HepG2 (cell line): Measurements from ENCODE around the gene VPS25. TPM values are rescaled to one million over a fixed set of nuclear protein-coding genes. Genes with fewer than 3 reads are reported as not detected.
A peak's percentile ranks its signal among the peaks of the same experiment; 100 is the strongest.

ENCODE experiments used
- ASH2L ChIP-seq: fragments of 300-600, 200-600 bp; sonication (generic); IDR thresholded peaks from 2 replicates; pipeline ENCODE4 v1.7.0; 2017; ENCODE audit warnings: low read depth, mild to moderate bottlenecking, moderate library complexity, mixed read lengths, low read length; ENCODE audit not compliant: insufficient read length
- FOSL2 ChIP-seq: sonication (generic); formaldehyde crosslinking; IDR thresholded peaks from 2 replicates; pipeline ENCODE4 v1.4.0; 2020; ENCODE audit warnings: missing genetic modification reagents
- FOXJ3 ChIP-seq: sonication (generic); formaldehyde crosslinking; IDR thresholded peaks from 2 replicates; pipeline ENCODE4 v1.4.0; 2020; ENCODE audit warnings: missing genetic modification reagents, mild to moderate bottlenecking, borderline replicate concordance
- GPN1 ChIP-seq: sonication (generic); formaldehyde crosslinking; IDR thresholded peaks from 2 replicates; pipeline ENCODE4 v1.5.1; 2020; ENCODE audit warnings: missing genetic modification reagents, borderline replicate concordance
- IKZF5 ChIP-seq: IDR thresholded peaks from 2 replicates; pipeline ENCODE4 v1.6.1; 2018; ENCODE audit warnings: missing genetic modification reagents, mild to moderate bottlenecking, missing compliant biosample characterization
- KAT2B ChIP-seq: fragments of 150-350 bp; IDR thresholded peaks from 2 replicates; pipeline ENCODE4 v1.6.1; 2014; ENCODE audit warnings: low read depth, low read length, borderline replicate concordance
- KAT7 ChIP-seq: IDR thresholded peaks from 2 replicates; pipeline ENCODE4 v1.6.1; 2018; ENCODE audit warnings: borderline replicate concordance, missing compliant biosample characterization
- KLF9 ChIP-seq: IDR thresholded peaks from 2 replicates; pipeline ENCODE4 v1.6.1; 2016; ENCODE audit warnings: low read depth
- MBD4 ChIP-seq: IDR thresholded peaks from 2 replicates; pipeline ENCODE4 v1.6.1; 2012; ENCODE audit warnings: low read length, inconsistent platforms, borderline replicate concordance
- NFRKB ChIP-seq: fragments of 450-650 bp; IDR thresholded peaks from 2 replicates; pipeline ENCODE4 v1.6.1; 2017
- NRL ChIP-seq: sonication (generic); formaldehyde crosslinking; IDR thresholded peaks from 2 replicates; pipeline ENCODE4 v1.5.0; 2020; ENCODE audit warnings: missing genetic modification reagents, mild to moderate bottlenecking, moderate library complexity, borderline replicate concordance
- POGZ ChIP-seq: sonication (generic); formaldehyde crosslinking; IDR thresholded peaks from 2 replicates; pipeline ENCODE4 v1.4.0; 2020; ENCODE audit warnings: mild to moderate bottlenecking, missing genetic modification reagents
- PRDM10 ChIP-seq: sonication (generic); formaldehyde crosslinking; IDR thresholded peaks from 2 replicates; pipeline ENCODE4 v1.4.0; 2020; ENCODE audit warnings: low read depth, missing genetic modification reagents
- RBAK ChIP-seq: sonication (generic); formaldehyde crosslinking; IDR thresholded peaks from 2 replicates; pipeline ENCODE4 v1.5.1; 2020; ENCODE audit warnings: mild to moderate bottlenecking, missing genetic modification reagents
- SOX6 ChIP-seq, 2 experiments: fragments of 450-650 bp in 1 of 2; sonication (generic) in 1 of 2; formaldehyde crosslinking in 1 of 2; IDR thresholded peaks; 2 replicates each; pipeline versions ENCODE4 v1.4.0 to v1.6.1; 2017 to 2020; ENCODE audit warnings: antibody characterized with exemption in 1 of 2, mild to moderate bottlenecking in 1 of 2, missing genetic modification reagents in 1 of 2
- TEAD2 ChIP-seq: sonication (generic); formaldehyde crosslinking; IDR thresholded peaks from 2 replicates; pipeline ENCODE4 v1.9.0; 2021; ENCODE audit warnings: missing genetic modification reagents
- ZBTB38 ChIP-seq: sonication (generic); formaldehyde crosslinking; IDR thresholded peaks from 2 replicates; pipeline ENCODE4 v1.5.1; 2020; ENCODE audit warnings: mild to moderate bottlenecking, missing genetic modification reagents
- ZNF124 ChIP-seq: sonication (generic); formaldehyde crosslinking; IDR thresholded peaks from 2 replicates; pipeline ENCODE4 v1.4.0; 2020; ENCODE audit warnings: missing genetic modification reagents
- ZNF274 ChIP-seq: sonication (generic); formaldehyde crosslinking; IDR thresholded peaks from 2 replicates; pipeline ENCODE4 v1.5.1; 2020; ENCODE audit warnings: mild to moderate bottlenecking, missing genetic modification reagents
- ZNF292 ChIP-seq: sonication (generic); formaldehyde crosslinking; IDR thresholded peaks from 2 replicates; pipeline ENCODE4 v1.8.1; 2022; ENCODE audit warnings: mild to moderate bottlenecking, low read depth, missing genetic modification reagents, borderline replicate concordance
- ZNF451 ChIP-seq: sonication (generic); formaldehyde crosslinking; IDR thresholded peaks from 2 replicates; pipeline ENCODE4 v1.5.0; 2020; ENCODE audit warnings: mild to moderate bottlenecking, missing genetic modification reagents
- ZNF562 ChIP-seq: sonication (generic); formaldehyde crosslinking; IDR thresholded peaks from 2 replicates; pipeline ENCODE4 v1.8.0; 2022; ENCODE audit warnings: missing genetic modification reagents, borderline replicate concordance
- polyA plus RNA-seq, 8 experiments: library from polyadenylated mRNA; depleted of rRNA in 3 of 8; stranded (reverse) in 7 of 8; unstranded in 1 of 8; fragments of >200 nt; fragmentation: Illumina TruSeq in 4 of 8; extraction: Trizol in 4 of 8; gene quantifications; 2 replicates each; pipeline versions ENCODE4 v1.2.1 to v1.2.3, GENCODE V29; 2011 to 2016; ENCODE audit warnings: low read depth in 4 of 8, missing spikeins in 1 of 8, mixed read lengths in 1 of 8; ENCODE audit not compliant: insufficient read depth in 1 of 8
- total RNA-seq, 5 experiments: library from RNA; depleted of rRNA; stranded (reverse); fragments of >200 nt; fragmentation: Illumina TruSeq; extraction: Trizol; gene quantifications; 2 replicates each; pipeline ENCODE4 v1.2.3, GENCODE V29; 2016; ENCODE audit warnings: low read depth in 1 of 5
- TF ChIP-seq, protein P1 (sequence below): sonication (generic); formaldehyde crosslinking; conservative IDR thresholded peaks from 2 replicates; pipeline ENCODE4 v1.8.0; 2022; ENCODE audit warnings: mild to moderate bottlenecking, moderate library complexity, missing genetic modification reagents
- TF ChIP-seq, protein P2 (sequence below): sonication (generic); formaldehyde crosslinking; IDR thresholded peaks from 2 replicates; pipeline ENCODE4 v1.8.1; 2023; ENCODE audit warnings: missing genetic modification reagents, mild to moderate bottlenecking, borderline replicate concordance

The VPS25 gene
- total and polyA plus RNA-seq, 2 of the 13 experiments (the other 11 are each of a cell fraction or from before 2014, with no cell fraction given) = 161 to 249 TPM

DNA sequence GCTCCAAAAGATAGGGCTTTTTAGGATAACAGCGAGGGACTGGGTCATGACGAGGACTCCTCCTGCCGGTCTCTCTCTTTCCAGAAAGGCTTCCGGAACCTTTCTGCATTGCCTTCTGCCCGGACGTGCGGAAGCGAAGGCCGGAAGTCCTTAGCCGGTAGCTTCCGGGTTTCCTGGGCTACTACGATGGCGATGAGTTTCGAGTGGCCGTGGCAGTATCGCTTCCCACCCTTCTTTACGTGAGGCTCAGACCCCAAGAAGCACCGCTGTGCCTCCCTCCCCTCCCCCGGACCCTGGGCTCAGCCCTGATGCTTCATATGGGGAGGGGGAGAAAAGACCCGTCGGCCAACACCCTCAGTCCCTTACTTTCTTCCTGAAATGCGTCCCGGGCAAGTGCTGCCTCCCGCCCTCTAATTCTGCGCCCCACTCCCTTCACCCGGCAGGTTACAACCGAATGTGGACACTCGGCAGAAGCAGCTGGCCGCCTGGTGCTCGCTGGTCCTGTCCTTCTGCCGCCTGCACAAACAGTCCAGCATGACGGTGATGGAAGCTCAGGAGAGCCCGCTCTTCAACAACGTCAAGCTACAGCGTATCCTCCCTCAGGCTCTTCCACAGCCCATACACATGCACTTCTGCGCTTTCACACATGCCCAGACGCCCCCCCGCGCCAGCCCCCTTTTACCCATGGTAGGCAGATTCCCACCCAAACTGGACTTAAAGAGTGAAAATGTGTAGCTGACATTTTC, at the start of gene VPS25 (continued):
- TF ChIP-seq IKZF5 = peak; percentile 98
- TF ChIP-seq KAT7 (CRISPR knock-in tag) = peak; percentile 99
- no peak for TF ChIP-seq MBD4
- no peak; the same call in 1 of the 2 replicates for TF ChIP-seq FOXJ3
- 0 out of 2 replicates have a peak, but pooled peaks have one; percentile 49 for TF ChIP-seq RBAK (CRISPR knock-in tag)
- TF ChIP-seq ZNF292 (CRISPR knock-in tag) = no peak
- TF ChIP-seq ZNF562 (CRISPR knock-in tag) = no peak
- peak; percentile 64; the same call in 1 of the 2 replicates for TF ChIP-seq ZBTB38
- TF ChIP-seq POGZ (CRISPR knock-in tag) = peak; percentile 77
- TF ChIP-seq, protein P1, sequence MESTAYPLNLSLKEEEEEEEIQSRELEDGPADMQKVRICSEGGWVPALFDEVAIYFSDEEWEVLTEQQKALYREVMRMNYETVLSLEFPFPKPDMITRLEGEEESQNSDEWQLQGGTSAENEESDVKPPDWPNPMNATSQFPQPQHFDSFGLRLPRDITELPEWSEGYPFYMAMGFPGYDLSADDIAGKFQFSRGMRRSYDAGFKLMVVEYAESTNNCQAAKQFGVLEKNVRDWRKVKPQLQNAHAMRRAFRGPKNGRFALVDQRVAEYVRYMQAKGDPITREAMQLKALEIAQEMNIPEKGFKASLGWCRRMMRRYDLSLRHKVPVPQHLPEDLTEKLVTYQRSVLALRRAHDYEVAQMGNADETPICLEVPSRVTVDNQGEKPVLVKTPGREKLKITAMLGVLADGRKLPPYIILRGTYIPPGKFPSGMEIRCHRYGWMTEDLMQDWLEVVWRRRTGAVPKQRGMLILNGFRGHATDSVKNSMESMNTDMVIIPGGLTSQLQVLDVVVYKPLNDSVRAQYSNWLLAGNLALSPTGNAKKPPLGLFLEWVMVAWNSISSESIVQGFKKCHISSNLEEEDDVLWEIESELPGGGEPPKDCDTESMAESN (CRISPR knock-in tag) = peak; percentile 75; the same call in 1 of the 2 replicates
- TF ChIP-seq PRDM10 (CRISPR knock-in tag) = peak; percentile 85
- TF ChIP-seq TEAD2 (CRISPR knock-in tag) = no peak
- TF ChIP-seq, protein P2, sequence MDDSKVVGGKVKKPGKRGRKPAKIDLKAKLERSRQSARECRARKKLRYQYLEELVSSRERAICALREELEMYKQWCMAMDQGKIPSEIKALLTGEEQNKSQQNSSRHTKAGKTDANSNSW (CRISPR knock-in tag) = no peak; the same call in 1 of the 2 replicates
- peak; percentile 97 for TF ChIP-seq ZNF124 (CRISPR knock-in tag)
- peak; percentile 83 for TF ChIP-seq ZNF274 (CRISPR knock-in tag)
- TF ChIP-seq FOSL2 (CRISPR knock-in tag) = peak; percentile 73
- no peak for TF ChIP-seq KAT2B
- TF ChIP-seq ASH2L = peak; percentile 98
- TF ChIP-seq NRL (CRISPR knock-in tag) = peak; percentile 96
- no peak for TF ChIP-seq GPN1 (CRISPR knock-in tag)
- TF ChIP-seq SOX6 (IDR thresholded peaks at IDR 0.05) = no peak
- peak; percentile 71 for TF ChIP-seq SOX6 (CRISPR knock-in tag; IDR thresholded peaks at IDR 0.05)
- peak; percentile 87 for TF ChIP-seq KLF9
- TF ChIP-seq ZNF451 (CRISPR knock-in tag) = peak; percentile 92; the same call in 1 of the 2 replicates
- no peak for TF ChIP-seq NFRKB
